HepG2 (cell line): ENCODE measurements around the gene HOXA10. TPM values are rescaled to one million over a fixed set of nuclear protein-coding genes. Genes with fewer than 3 reads are reported as not detected.
A peak's percentile ranks its signal among the peaks of the same experiment; 100 is the strongest.

Experiments
- ATF7-NPFF ChIP-seq: sonication (generic); formaldehyde crosslinking; IDR thresholded peaks from 2 replicates; pipeline ENCODE4 v1.8.1; 2023; ENCODE audit warnings: mild to moderate bottlenecking, low read depth, missing genetic modification reagents, moderate library complexity
- CSRNP1 ChIP-seq: sonication (generic); formaldehyde crosslinking; IDR thresholded peaks from 2 replicates; pipeline ENCODE4 v1.8.1; 2023; ENCODE audit warnings: mild to moderate bottlenecking, missing genetic modification reagents
- HDAC1 ChIP-seq: sonication (generic); formaldehyde crosslinking; IDR thresholded peaks from 2 replicates; pipeline ENCODE4 v1.5.1; 2020; ENCODE audit warnings: mild to moderate bottlenecking, missing genetic modification reagents
- HOXA7 ChIP-seq: sonication (generic); formaldehyde crosslinking; IDR thresholded peaks from 2 replicates; pipeline ENCODE4 v1.8.1; 2022; ENCODE audit warnings: mild to moderate bottlenecking, missing genetic modification reagents, moderate library complexity
- KLF16 ChIP-seq, 2 experiments: sonication (generic) in 1 of 2; formaldehyde crosslinking in 1 of 2; IDR thresholded peaks; 2 replicates each; pipeline versions ENCODE4 v1.6.1 to v1.8.0; 2016 to 2023; ENCODE audit warnings: missing genetic modification reagents in 2 of 2, missing compliant biosample characterization in 1 of 2
- MLX ChIP-seq: IDR thresholded peaks from 2 replicates; pipeline ENCODE4 v1.6.1; 2016
- NR2F6 ChIP-seq, 2 experiments: IDR thresholded peaks; 2 replicates each; pipeline ENCODE4 v1.6.1; 2016; ENCODE audit warnings: antibody characterized with exemption in 1 of 2, mild to moderate bottlenecking in 1 of 2
- NRL ChIP-seq: sonication (generic); formaldehyde crosslinking; IDR thresholded peaks from 2 replicates; pipeline ENCODE4 v1.5.0; 2020; ENCODE audit warnings: missing genetic modification reagents, mild to moderate bottlenecking, moderate library complexity, borderline replicate concordance
- SIX4 ChIP-seq: sonication (generic); formaldehyde crosslinking; IDR thresholded peaks from 2 replicates; pipeline ENCODE4 v1.4.0; 2020; ENCODE audit warnings: missing genetic modification reagents
- SKI ChIP-seq: fragments of 450-650 bp; IDR thresholded peaks from one replicate; pipeline ENCODE4 v1.6.1; 2018; ENCODE audit warnings: mild to moderate bottlenecking; ENCODE audit not compliant: partially characterized antibody
- SNAPC4 ChIP-seq: sonication (generic); formaldehyde crosslinking; IDR thresholded peaks from 2 replicates; pipeline ENCODE4 v1.4.0; 2020; ENCODE audit warnings: mild to moderate bottlenecking, missing genetic modification reagents
- TP53 ChIP-seq: sonication (generic); formaldehyde crosslinking; conservative IDR thresholded peaks from 2 replicates; pipeline ENCODE4 v1.4.0; 2020; ENCODE audit warnings: missing genetic modification reagents
- ZBTB7B ChIP-seq: sonication (generic); formaldehyde crosslinking; IDR thresholded peaks from 2 replicates; pipeline ENCODE4 v1.4.0; 2020; ENCODE audit warnings: missing genetic modification reagents
- ZFP91 ChIP-seq: sonication (generic); formaldehyde crosslinking; IDR thresholded peaks from 2 replicates; pipeline ENCODE4 v1.9.0; 2022; ENCODE audit warnings: missing genetic modification reagents, mild to moderate bottlenecking, borderline replicate concordance
- ZMAT3 ChIP-seq: sonication (generic); formaldehyde crosslinking; conservative IDR thresholded peaks from 2 replicates; pipeline ENCODE4 v1.7.0; 2021; ENCODE audit warnings: missing genetic modification reagents
- polyA plus RNA-seq, 8 experiments: library from polyadenylated mRNA; depleted of rRNA in 3 of 8; stranded (reverse) in 7 of 8; unstranded in 1 of 8; fragments of >200 nt; fragmentation: Illumina TruSeq in 4 of 8; extraction: Trizol in 4 of 8; gene quantifications; 2 replicates each; pipeline versions ENCODE4 v1.2.1 to v1.2.3, GENCODE V29; 2011 to 2016; ENCODE audit warnings: low read depth in 4 of 8, missing spikeins in 1 of 8, mixed read lengths in 1 of 8; ENCODE audit not compliant: insufficient read depth in 1 of 8
- total RNA-seq, 5 experiments: library from RNA; depleted of rRNA; stranded (reverse); fragments of >200 nt; fragmentation: Illumina TruSeq; extraction: Trizol; gene quantifications; 2 replicates each; pipeline ENCODE4 v1.2.3, GENCODE V29; 2016; ENCODE audit warnings: low read depth in 1 of 5
- TF ChIP-seq, protein P1 (sequence below): sonication (generic); formaldehyde crosslinking; IDR thresholded peaks from 2 replicates; pipeline ENCODE4 v1.4.0; 2020; ENCODE audit warnings: missing genetic modification reagents, low read depth, mild to moderate bottlenecking, borderline replicate concordance
- TF ChIP-seq, protein P2 (sequence below): sonication (generic); formaldehyde crosslinking; IDR thresholded peaks from 2 replicates; pipeline ENCODE4 v1.4.0; 2020; ENCODE audit warnings: missing genetic modification reagents

Gene HOXA10
- total and polyA plus RNA-seq, 2 of the 13 experiments (the other 11 are each of a cell fraction or from before 2014, with no cell fraction given): not detected

GRCh38 chr7:27160546-27161213 is 13.4 kb downstream of the HOXA10 start (continued):
- TF ChIP-seq ZFP91 (peak; percentile 67; the same call in 1 of the 2 replicates), NRL (CRISPR knock-in tag) (no peak), NR2F6 (IDR thresholded peaks at IDR 0.05) (no peak), NR2F6 (CRISPR knock-in tag; IDR thresholded peaks at IDR 0.05) (peak; percentile 33; the same call in 1 of the 2 replicates), TP53 (CRISPR knock-in tag) (no peak), HDAC1 (peak; percentile 30; the same call in 1 of the 2 replicates), SNAPC4 (0 out of 2 replicates have a peak, but pooled peaks have one; percentile 61), ATF7-NPFF (peak; percentile 58; the same call in 1 of the 2 replicates), SIX4 (CRISPR knock-in tag) (no peak), HOXA7 (CRISPR knock-in tag) (no peak), ZMAT3 (CRISPR knock-in tag) (no peak), ZBTB7B (peak; percentile 46; the same call in 1 of the 2 replicates), SKI (no peak), KLF16 (CRISPR knock-in tag; IDR thresholded peaks at IDR 0.05) (no peak; a peak in 2 of 4 replicates), MLX (CRISPR knock-in tag) (no peak), CSRNP1 (CRISPR knock-in tag) (no peak)
- TF ChIP-seq, protein P1, sequence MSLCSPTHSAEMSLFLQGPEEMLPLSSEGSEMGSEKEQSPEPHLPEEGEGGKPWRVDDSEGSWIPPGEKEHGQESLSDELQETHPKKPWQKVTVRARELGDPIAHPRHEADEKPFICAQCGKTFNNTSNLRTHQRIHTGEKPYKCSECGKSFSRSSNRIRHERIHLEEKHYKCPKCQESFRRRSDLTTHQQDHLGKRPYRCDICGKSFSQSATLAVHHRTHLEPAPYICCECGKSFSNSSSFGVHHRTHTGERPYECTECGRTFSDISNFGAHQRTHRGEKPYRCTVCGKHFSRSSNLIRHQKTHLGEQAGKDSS (CRISPR knock-in tag): peak; percentile 28; the same call in 1 of the 2 replicates
- TF ChIP-seq, protein P2, sequence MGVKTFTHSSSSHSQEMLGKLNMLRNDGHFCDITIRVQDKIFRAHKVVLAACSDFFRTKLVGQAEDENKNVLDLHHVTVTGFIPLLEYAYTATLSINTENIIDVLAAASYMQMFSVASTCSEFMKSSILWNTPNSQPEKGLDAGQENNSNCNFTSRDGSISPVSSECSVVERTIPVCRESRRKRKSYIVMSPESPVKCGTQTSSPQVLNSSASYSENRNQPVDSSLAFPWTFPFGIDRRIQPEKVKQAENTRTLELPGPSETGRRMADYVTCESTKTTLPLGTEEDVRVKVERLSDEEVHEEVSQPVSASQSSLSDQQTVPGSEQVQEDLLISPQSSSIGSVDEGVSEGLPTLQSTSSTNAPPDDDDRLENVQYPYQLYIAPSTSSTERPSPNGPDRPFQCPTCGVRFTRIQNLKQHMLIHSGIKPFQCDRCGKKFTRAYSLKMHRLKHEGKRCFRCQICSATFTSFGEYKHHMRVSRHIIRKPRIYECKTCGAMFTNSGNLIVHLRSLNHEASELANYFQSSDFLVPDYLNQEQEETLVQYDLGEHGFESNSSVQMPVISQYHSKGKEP (CRISPR knock-in tag): no peak
